Neural progenitor cell (in vitro differentiated cells): ENCODE measurements around the gene ATF6B. TPM values are rescaled to one million over a fixed set of nuclear protein-coding genes. Genes with fewer than 3 reads are reported as not detected.

Source experiments
- DNase-seq: peaks from one replicate; pipeline ENCODE4 v3.0.0-alpha.2; 2016; ENCODE audit warnings: low spot score
- H2AFZ ChIP-seq: fragments of 200-600 bp; sonication (generic); replicated peaks from 2 replicates; pipeline ENCODE4 v1.6.1; 2016; ENCODE audit warnings: antibody characterized with exemption
- H3F3A ChIP-seq: fragments of 200-600 bp; sonication (generic); 2 replicates; pipeline ENCODE4 v1.6.1; 2016; ENCODE audit warnings: antibody characterized with exemption, low read depth
- H3K27ac ChIP-seq: fragments of 200-600 bp; sonication (generic); 2 replicates; pipeline ENCODE4 v1.5.1; 2016; ENCODE audit warnings: mild to moderate bottlenecking
- H3K27me3 ChIP-seq: fragments of 200-600 bp; sonication (generic); 2 replicates; pipeline ENCODE4 v1.6.1; 2016; ENCODE audit warnings: mild to moderate bottlenecking, moderate library complexity
- H3K36me3 ChIP-seq: fragments of 200-600 bp; sonication (generic); 2 replicates; pipeline ENCODE4 v1.5.1; 2016
- H3K4me1 ChIP-seq: fragments of 200-600 bp; sonication (generic); 2 replicates; pipeline ENCODE4 v1.6.1; 2016; ENCODE audit warnings: mixed run types
- H3K4me2 ChIP-seq: fragments of 200-600 bp; sonication (generic); 2 replicates; pipeline ENCODE4 v1.6.1; 2016
- H3K4me3 ChIP-seq: fragments of 200-600 bp; sonication (generic); 2 replicates; pipeline ENCODE4 v1.5.1; 2016
- H3K79me2 ChIP-seq: fragments of 200-600 bp; sonication (generic); 2 replicates; pipeline ENCODE4 v1.6.1; 2016; ENCODE audit warnings: low read depth
- H3K9ac ChIP-seq: fragments of 200-600 bp; sonication (generic); 2 replicates; pipeline ENCODE4 v1.6.1; 2016
- H3K9me3 ChIP-seq: fragments of 200-600 bp; sonication (generic); 2 replicates; pipeline ENCODE4 v1.5.1; 2016; ENCODE audit warnings: low read depth
- H4K20me1 ChIP-seq: fragments of 200-600 bp; sonication (generic); 2 replicates; pipeline ENCODE4 v1.6.1; 2016; ENCODE audit warnings: low read depth
- H3K27ac Mint-ChIP-seq: 3 replicates; pipeline ENCODE4 v1.8.0; 2021; ENCODE audit warnings: mixed read lengths
- H3K27me3 Mint-ChIP-seq: 2 replicates; pipeline ENCODE4 v1.8.0; 2022; ENCODE audit warnings: low read depth, mild to moderate bottlenecking, inconsistent platforms, moderate library complexity, mixed read lengths; ENCODE audit not compliant: insufficient read depth
- H3K36me3 Mint-ChIP-seq: 3 replicates; pipeline ENCODE4 v1.8.0; 2021; ENCODE audit warnings: mixed read lengths
- H3K4me1 Mint-ChIP-seq: 3 replicates; pipeline ENCODE4 v1.8.0; 2021; ENCODE audit warnings: mixed read lengths
- H3K4me3 Mint-ChIP-seq: 3 replicates; pipeline ENCODE4 v1.8.0; 2021; ENCODE audit warnings: mild to moderate bottlenecking, moderate library complexity, mixed read lengths
- H3K9me3 Mint-ChIP-seq: 3 replicates; pipeline ENCODE4 v1.8.0; 2020; ENCODE audit warnings: mixed read lengths
- CTCF ChIP-seq: fragments of 200-600 bp; sonication (generic); IDR thresholded peaks from 2 replicates; pipeline ENCODE4 v1.5.1; 2017; ENCODE audit warnings: antibody characterized with exemption, mild to moderate bottlenecking
- EZH2 ChIP-seq: fragments of 200-600 bp; sonication (generic); IDR thresholded peaks from 2 replicates; pipeline ENCODE4 v1.6.1; 2017; ENCODE audit warnings: antibody characterized with exemption, mild to moderate bottlenecking, moderate library complexity
- EZH2phosphoT487 ChIP-seq: fragments of 200-600 bp; sonication (generic); IDR thresholded peaks from 2 replicates; pipeline ENCODE4 v1.6.1; 2017; ENCODE audit warnings: antibody characterized with exemption
- total RNA-seq: library from RNA; depleted of rRNA; stranded (reverse); fragments of >200 nt; gene quantifications from 2 replicates; pipeline ENCODE4 v1.2.3, GENCODE V29; 2015; ENCODE audit warnings: low replicate concordance

The ATF6B gene
- total RNA-seq, 1 donor from 2014 or later = 19.4 TPM

DNA sequence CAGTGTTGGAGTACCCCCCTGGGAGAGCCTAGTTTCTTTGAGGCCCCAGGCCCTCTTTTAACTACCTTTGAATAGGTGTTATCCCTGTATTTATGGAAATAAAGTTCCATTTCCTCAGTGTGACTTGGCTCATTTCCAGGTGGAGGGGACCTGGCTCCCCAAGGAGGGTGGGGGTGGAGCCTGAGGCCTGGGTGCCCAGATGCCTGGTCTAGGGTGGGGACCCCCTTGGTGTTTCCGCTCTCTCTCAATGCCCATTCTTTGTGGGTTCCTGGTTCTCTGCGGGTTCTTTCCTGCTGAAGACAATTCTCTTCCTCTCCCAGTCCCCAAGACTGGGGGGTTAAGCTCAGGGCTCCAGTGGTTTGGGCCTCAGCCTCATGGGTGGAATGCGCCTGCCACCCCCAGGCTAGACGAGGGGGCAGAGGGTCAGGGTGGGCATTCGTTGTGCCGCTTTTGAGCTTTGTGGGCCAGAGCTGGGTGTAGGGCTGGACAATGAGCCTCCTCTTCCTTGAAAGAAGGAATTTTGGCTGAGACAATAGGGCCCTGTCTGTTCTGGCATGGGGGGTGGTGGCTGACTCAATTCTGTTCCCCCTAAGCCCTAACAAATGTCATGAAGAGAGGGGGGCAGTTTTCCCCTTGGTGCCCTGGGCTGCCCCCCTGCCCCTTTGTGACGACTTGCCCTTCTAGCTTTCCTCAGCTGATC is 35.7 kb upstream of the ATF6B start:
- peak overlapping the region; percentile 8 for H3K4me3 ChIP-seq
- peaks cover 30% of the 10 kb centered on the region for H3K4me1 ChIP-seq
- H3K27me3 ChIP-seq = no peaks in the 10 kb centered on the region
- peak overlapping the region; percentile 85 for H3K27ac ChIP-seq
- peak; percentile 43 for DNase-seq
- Mint-ChIP-seq H3K36me3 (peaks cover 31% of the 10 kb centered on the region), H3K27me3 (peaks cover 2% of the 10 kb centered on the region), H3K4me3 (no peak overlapping the region), H3K27ac (peak overlapping the region; percentile 89), H3K4me1 (peaks cover 9% of the 10 kb centered on the region), H3K9me3 (no peaks in the 10 kb centered on the region)
- H3K79me2 ChIP-seq = no peaks in the 10 kb centered on the region
- H3K4me2 ChIP-seq = peak overlapping the region; percentile 54
- H3K9ac ChIP-seq = no peak overlapping the region
- peaks cover 46% of the 10 kb centered on the region for H3F3A ChIP-seq
- TF ChIP-seq CTCF = no peak
- no peak for TF ChIP-seq EZH2
- TF ChIP-seq EZH2phosphoT487 = no peak
- peaks cover 6% of the 10 kb centered on the region for H4K20me1 ChIP-seq
- H2AFZ ChIP-seq = no peak overlapping the region
- no peaks in the 10 kb centered on the region for H3K9me3 ChIP-seq
- H3K36me3 ChIP-seq = no peaks in the 10 kb centered on the region

- Histone ChIP-seq H3K27me3 (peaks cover 2% of the 10 kb centered on the region), H3K4me3 (no peak overlapping the region), H3K9me3 (no peaks in the 10 kb centered on the region), H4K20me1 (peaks cover 5% of the 10 kb centered on the region), H3K27ac (no peak overlapping the region), H3K4me1 (peaks cover 2% of the 10 kb centered on the region), H2AFZ (no peak overlapping the region), H3F3A (no peaks in the 10 kb centered on the region), H3K4me2 (no peak overlapping the region), H3K36me3 (no peaks in the 10 kb centered on the region), H3K9ac (no peak overlapping the region), H3K79me2 (peaks cover 9% of the 10 kb centered on the region)
- DNase-seq = no peak
- H3K4me1 Mint-ChIP-seq = peaks cover 18% of the 10 kb centered on the region
- TF ChIP-seq CTCF (no peak), EZH2 (no peak)
- H3K27ac Mint-ChIP-seq = no peak overlapping the region
- H3K36me3 Mint-ChIP-seq = peaks cover 26% of the 10 kb centered on the region
- H3K9me3 Mint-ChIP-seq = no peaks in the 10 kb centered on the region
- H3K27me3 Mint-ChIP-seq = peaks cover 10% of the 10 kb centered on the region
- no peak overlapping the region for H3K4me3 Mint-ChIP-seq
These were observed 30.0 kb upstream of the ATF6B start for GRCh38 chr6:32158052-32158451.

DNA sequence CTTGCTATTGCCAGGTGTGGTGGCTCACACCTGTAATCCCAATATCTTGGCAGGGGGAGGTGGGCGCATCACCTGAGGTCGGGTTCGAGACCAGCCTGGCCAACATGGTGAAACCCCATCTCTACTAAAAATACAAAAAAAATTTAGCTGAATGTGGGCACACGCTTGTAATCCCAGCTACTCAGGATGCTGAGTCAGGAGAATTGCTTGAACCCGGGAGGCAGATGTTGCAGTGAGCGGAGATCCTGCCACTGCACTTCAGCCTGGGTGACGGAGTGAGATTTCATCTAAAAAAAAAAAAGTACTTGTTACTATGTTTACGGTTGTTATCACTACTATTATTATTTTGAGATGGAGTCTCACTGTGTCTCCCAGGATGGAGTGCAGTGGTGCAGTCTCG is 28.8 kb upstream of the ATF6B start:
- DNase-seq = no peak
- Mint-ChIP-seq H3K9me3 (no peaks in the 10 kb centered on the region), H3K27ac (no peak overlapping the region), H3K4me3 (no peak overlapping the region), H3K36me3 (peaks cover 18% of the 10 kb centered on the region), H3K4me1 (peaks cover 29% of the 10 kb centered on the region), H3K27me3 (peaks cover 15% of the 10 kb centered on the region)
- H3K4me2 ChIP-seq = no peak overlapping the region
- no peak overlapping the region for H3K9ac ChIP-seq
- H3F3A ChIP-seq = peaks cover 6% of the 10 kb centered on the region
- peaks cover 5% of the 10 kb centered on the region for H4K20me1 ChIP-seq
- H3K4me1 ChIP-seq = peaks cover 13% of the 10 kb centered on the region
- H3K27ac ChIP-seq = no peak overlapping the region
- no peaks in the 10 kb centered on the region for H3K36me3 ChIP-seq
- no peak overlapping the region for H2AFZ ChIP-seq
- no peaks in the 10 kb centered on the region for H3K9me3 ChIP-seq
- peaks cover 9% of the 10 kb centered on the region for H3K79me2 ChIP-seq
- H3K27me3 ChIP-seq = peaks cover 14% of the 10 kb centered on the region
- TF ChIP-seq EZH2phosphoT487 = no peak
- TF ChIP-seq CTCF = no peak
- TF ChIP-seq EZH2 = no peak
- no peak overlapping the region for H3K4me3 ChIP-seq
